Stimulated activated CD4-positive, alpha-beta T cell treated with anti-CD3 and anti-CD28 coated beads, Interleukin-15, amount 100 ng/mL, for 1 hour (primary cell): ENCODE measurements around the gene TRIAP1.
"Not testable (repeated sequence)": the region's sequence is repeated elsewhere in the genome, so short reads cannot be mapped to it uniquely, and the experiment has no call there.

ENCODE experiments used
- DNase-seq, 2 donors: peaks; one replicate each; pipeline ENCODE4 v3.0.0-alpha.2; 2020; ENCODE audit warnings: low read depth in 1 of 2, low spot score in 1 of 2

The TRIAP1 gene

DNA sequence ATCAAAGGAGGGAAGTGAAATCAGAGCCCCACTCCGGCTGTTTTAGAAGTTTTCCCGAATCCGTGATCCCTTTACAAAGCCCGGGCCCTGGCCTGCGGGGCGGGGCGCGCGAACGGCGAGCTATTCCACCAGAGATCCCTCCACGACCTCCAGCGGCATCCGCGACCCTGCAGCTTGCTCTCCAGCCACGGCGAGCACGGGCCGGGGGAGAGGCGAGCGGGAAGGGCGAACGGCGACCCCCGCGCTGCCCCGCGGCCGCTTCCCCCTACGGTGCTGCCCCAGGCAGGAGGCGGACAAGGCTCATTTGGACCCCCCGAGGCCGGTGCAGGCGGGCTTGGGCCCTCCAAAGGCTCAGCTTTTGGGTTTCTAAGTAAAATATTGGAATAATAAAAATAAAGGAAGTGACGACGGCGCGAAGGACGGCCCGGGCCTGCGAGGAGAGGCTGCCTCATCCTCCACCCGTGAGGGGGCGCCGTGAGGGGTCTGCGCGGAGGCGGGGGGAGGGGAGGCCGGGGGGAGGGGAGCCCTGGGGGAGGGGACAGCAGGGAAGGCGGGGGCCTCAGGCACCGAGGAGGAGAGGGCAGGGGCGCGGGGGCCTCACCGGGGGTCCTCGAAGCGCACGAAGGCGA lies 22.8 kb upstream of the TRIAP1 start:
- DNase-seq: peak; percentile 21 to 44

DNA sequence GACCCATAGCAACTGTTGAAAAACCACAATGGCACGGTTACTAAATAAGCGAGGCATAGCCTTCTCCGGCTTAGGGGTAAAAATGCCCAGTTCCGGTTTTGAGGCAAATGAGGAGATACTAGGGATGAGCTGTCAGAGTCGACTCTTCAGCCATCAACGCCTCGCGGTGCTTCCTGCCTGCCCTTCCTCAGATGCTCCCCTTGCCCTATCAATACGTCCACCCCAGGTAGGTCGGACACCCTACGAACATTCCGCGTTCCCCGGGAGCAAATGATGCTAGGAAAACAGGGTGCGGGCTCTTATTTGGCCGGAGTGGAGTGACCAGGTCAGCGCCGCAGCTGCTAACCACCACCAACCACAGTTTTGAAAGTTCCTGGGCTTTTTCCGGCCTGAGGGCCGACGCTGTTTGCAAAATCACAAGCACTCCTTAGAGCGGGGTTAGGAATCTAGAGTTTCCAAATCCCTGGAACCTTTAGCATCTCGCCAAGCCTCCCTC lies 22.2 kb upstream of the TRIAP1 start:
- DNase-seq: peak in 1 of 2 donors; percentile 7

- DNase-seq: no peak
These were observed 21.3 kb upstream of the TRIAP1 start for GRCh38 chr12:120467439-120467838.

GRCh38 chr12:120466560-120467315 lies 20.6 kb upstream of the TRIAP1 start:
- DNase-seq: peak; percentile 5 to 16

DNA sequence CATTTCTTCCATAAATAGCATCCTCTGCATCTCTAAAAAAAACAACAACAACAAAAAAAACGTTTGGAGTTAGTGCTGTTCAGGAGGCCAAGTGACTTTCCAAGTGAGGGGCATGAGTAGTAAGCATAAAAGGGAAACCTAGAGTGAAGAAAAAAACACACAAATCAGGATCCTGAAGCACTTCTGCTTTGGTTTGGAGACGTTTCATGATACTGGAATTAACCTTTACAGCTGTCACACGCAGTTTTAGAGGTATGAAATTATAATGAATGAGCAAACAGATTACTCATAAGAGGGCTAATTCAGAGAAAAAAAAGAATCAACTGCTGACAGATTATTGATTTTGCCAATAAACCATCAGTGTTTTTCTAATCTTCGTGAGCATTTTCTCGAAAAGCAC lies 19.6 kb upstream of the TRIAP1 start:
- DNase-seq: no peak

- DNase-seq: no peak
These were observed 17.5 kb upstream of the TRIAP1 start for GRCh38 chr12:120463712-120464111.

DNA sequence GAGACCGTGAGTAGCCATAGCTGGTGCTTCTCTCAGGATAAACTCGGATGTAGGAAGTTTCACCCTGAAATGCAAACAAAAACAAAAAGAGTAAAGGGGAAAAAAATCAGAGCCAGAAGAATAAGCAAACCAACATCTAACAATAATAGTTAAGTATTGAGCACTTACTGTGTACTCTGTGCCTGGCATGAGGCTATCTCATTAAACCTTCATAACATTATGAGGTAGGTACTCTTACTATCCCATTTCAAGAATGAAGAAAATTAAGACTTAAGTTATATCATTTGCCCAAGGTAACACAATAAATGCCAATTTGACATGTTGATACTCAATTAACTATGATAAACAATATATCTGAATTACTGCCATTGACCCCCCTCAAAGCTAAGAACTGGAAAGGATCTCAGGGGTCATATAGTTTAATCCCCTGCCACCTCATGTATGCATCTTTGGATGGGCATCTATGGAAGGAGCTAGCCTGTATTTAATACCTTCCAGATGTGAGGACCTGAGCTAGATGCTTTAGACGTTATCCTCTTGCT lies 16.0 kb upstream of the TRIAP1 start:
- DNase-seq: no peak

GRCh38 chr12:120460157-120460556 lies 14.0 kb upstream of the TRIAP1 start:
- DNase-seq: no peak

GRCh38 chr12:120457133-120457532 lies 10.9 kb upstream of the TRIAP1 start:
- no peak for DNase-seq

DNA sequence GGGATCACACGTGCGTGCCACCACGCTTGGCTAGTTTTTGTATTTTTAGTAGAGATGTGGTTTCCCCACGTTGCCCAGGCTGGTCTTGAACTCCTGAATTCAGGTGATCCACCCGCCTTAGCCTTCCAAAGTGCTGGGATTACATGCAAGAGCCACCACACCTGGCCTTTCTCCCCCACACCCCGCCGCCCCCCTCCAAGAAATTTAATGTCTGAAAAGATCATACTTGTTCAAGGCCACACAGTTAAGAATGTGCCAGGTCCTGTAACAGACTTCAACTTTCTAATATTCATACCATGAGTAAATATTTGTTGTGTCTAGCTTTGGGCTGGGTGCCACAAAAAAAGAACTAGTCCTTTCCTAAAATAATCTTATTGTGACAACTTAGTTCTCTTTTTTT lies 9.1 kb upstream of the TRIAP1 start:
- no peak for DNase-seq

- DNase-seq: no peak
These were observed 7.8 kb upstream of the TRIAP1 start for GRCh38 chr12:120453977-120454376.

- no peak for DNase-seq
These were observed 7.0 kb upstream of the TRIAP1 start for GRCh38 chr12:120453060-120453750.

DNA sequence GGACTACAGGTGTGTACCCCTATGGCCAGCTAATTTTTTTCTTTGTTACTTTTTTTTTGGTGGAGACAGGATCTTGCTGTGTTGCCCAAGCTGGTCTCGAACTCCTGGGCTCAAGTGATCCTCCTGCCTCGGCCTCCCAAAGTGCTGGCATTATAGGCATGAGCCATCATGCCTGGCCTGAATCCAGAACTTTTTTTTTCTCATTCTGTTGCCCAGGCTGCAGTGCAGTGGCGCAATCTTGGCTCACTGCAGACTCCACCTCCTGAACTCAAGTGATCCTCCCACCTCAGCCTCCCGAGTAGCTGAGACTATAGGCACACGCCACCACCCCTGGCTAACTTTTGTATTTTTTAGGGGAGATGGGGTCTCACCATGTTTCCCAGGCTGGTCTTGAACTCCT lies 6.3 kb upstream of the TRIAP1 start:
- DNase-seq: not testable (repeated sequence)

- DNase-seq: no peak
These were observed 1.8 kb upstream of the TRIAP1 start for GRCh38 chr12:120447992-120448391.

GRCh38 chr12:120446844-120447178 lies 627 bp upstream of the TRIAP1 start:
- not testable (repeated sequence) for DNase-seq

- DNase-seq: no peak
These were observed 1.5 kb downstream of the TRIAP1 start for GRCh38 chr12:120444676-120445075.

- peak; percentile 44 to 53 for DNase-seq
These were observed 6.4 kb downstream of the TRIAP1 start for GRCh38 chr12:120439646-120440247.

DNA sequence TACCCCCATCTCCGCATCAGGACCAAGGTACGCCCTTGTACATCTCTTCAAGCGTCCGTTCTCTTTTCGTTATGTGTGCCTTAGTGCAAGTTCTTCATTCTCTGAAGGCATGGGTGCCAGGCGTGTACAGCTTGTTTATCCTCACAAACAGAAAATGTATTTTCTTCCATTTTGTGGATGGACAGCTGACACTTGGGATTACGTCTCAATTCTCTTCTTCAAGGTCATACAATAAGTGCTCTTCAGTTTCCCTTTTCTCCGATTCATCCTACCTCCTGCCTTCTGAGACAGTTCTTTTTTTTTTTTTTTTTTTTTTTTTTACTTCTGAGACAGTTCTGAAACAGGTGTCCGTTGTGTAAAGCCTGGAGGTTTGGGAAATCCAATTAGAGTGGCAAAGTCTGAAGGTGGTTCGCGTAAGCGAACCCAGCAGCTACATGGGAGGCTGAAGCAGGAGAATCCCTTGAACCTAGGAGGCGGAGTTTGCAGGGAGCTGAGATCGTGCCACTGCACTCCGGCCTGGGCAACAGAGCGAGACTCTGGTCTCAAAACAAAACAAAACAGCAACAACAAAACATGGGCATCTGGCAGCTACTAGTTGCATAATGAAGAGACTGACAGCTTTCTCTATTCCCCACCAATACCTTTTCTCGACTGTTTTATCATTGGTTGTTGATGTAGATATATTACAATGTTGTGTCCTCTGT lies 7.5 kb downstream of the TRIAP1 start:
- DNase-seq: no peak

- DNase-seq: peak; percentile 91 to 92
These were observed 8.3 kb downstream of the TRIAP1 start, which contains the start of gene COX6A1 for GRCh38 chr12:120437735-120438494. COX6A1 (plus strand) TSS chr12:120438113; CDS start chr12:120438127, 14 bp downstream.
